Esophagus (tissue), 2 donors: ENCODE measurements around the gene GPBP1. TPM values are rescaled to one million over a fixed set of nuclear protein-coding genes. Genes with fewer than 3 reads are reported as not detected.

Experiments
- H3K27ac ChIP-seq, 2 donors: one replicate each; pipeline ENCODE4 v1.5.1; 2013; ENCODE audit warnings: low read depth in 2 of 2, mild to moderate bottlenecking in 2 of 2, inconsistent platforms in 1 of 2, low read length in 1 of 2, moderate library complexity in 1 of 2
- H3K27me3 ChIP-seq, 2 donors: one replicate each; pipeline ENCODE4 v1.6.1; 2013; ENCODE audit warnings: low read length in 2 of 2, control low read depth in 1 of 2, mild to moderate bottlenecking in 1 of 2; ENCODE audit not compliant: insufficient read depth in 2 of 2, control insufficient read depth in 1 of 2
- H3K36me3 ChIP-seq, 2 donors: one replicate each; pipeline ENCODE4 v1.6.1; 2013; ENCODE audit warnings: low read length in 1 of 2; ENCODE audit not compliant: control insufficient read depth in 2 of 2, insufficient read depth in 2 of 2
- H3K4me1 ChIP-seq, 2 donors: one replicate each; pipeline ENCODE4 v1.6.1; 2013; ENCODE audit warnings: low read length in 1 of 2; ENCODE audit not compliant: control insufficient read depth in 2 of 2, insufficient read depth in 2 of 2
- H3K4me3 ChIP-seq, 2 donors: one replicate each; pipeline ENCODE4 v1.5.1; 2013; ENCODE audit warnings: low read length in 2 of 2, mild to moderate bottlenecking in 2 of 2, low read depth in 1 of 2, moderate library complexity in 1 of 2
- H3K9me3 ChIP-seq, 2 donors: one replicate each; pipeline ENCODE4 v1.6.1; 2013; ENCODE audit warnings: mild to moderate bottlenecking in 2 of 2, low read depth in 1 of 2, low read length in 1 of 2, moderate library complexity in 1 of 2; ENCODE audit not compliant: control insufficient read depth in 2 of 2, insufficient read depth in 1 of 2
- WGBS, 2 donors: extraction: QIAGEN DNeasy Blood & Tissue Kit; methylation state at CpG; one replicate each; pipeline ENCODE4 v1.1.7; 2013; 5-methylcytosine and 5-hydroxymethylcytosine counted together
- polyA plus RNA-seq, 2 donors: library from polyadenylated mRNA; stranded (reverse); fragments of 200-250 nt; gene quantifications; one replicate each; pipeline ENCODE4 v1.2.3, GENCODE V29; 2013
- donor health status: healthy with polysubstance abuse.
- donor health status: Bipolar disorder and iron deficiency.

GPBP1 gene
- polyA plus RNA-seq, 2 donors, result 29.7 to 48.4 TPM

DNA sequence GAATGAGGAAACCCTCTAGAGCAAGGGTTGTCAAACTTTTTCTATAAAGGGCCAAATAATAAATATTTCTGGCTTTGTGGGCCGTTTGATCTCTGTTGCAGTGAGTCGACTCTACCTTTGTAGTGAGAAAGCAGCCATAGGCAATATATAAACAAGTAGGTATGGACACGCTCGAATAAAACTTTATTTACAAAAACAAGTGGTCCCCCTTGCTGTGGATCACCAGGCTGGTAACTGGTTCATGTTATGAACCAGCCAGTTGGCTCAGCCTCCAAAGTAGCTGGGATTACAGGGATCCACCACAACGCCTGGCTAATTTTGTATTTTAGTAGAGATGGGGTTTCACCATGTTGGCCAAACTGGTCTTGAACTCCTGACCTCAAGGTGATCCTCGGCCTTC lies 118.5 kb downstream of the GPBP1 start:
- H3K27ac ChIP-seq, result no peak overlapping the region
- no peak overlapping the region for H3K4me3 ChIP-seq
- H3K9me3 ChIP-seq, result no peaks in the 10 kb centered on the region
- H3K36me3 ChIP-seq, result no peaks in the 10 kb centered on the region
- H3K4me1 ChIP-seq, result no peaks in the 10 kb centered on the region
- no peaks in the 10 kb centered on the region for H3K27me3 ChIP-seq
- WGBS, 2 donors, result 84 to 91% methylated on average over 6 of the region's 6 CpGs

DNA sequence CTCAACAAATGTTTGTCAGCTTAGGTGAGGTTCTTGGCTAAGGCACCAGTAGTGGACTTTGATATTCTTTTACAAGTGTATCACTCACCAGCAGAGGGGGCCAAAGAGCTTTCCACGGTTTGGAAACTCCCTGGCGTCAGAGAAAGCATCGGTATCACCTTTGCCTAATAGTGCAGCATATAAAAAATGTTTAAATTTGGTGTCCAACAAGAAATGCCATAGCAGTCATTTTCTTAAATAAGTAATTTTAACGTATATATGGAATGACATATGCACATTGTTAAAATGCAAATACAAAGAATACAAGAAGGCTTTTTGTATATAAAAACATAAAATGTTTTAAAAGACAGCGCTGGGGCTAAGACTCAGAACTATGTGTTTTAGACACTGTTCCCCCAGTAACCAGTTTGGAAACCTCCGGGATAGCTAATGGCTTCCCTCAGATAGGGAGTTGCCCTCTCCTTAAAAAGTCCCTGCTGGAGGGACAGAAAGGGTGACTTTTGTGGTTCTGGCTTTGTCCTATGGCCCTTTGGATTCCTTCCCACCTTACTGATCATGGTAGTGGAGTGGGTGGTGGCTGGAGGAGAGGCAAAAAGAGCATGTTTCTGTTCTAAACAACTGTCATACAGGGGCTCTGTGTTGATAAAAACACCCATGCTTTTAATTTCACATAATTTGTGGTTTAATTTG lies 124.6 kb downstream of the GPBP1 start:
- Histone ChIP-seq H3K36me3 (no peaks in the 10 kb centered on the region), H3K9me3 (no peaks in the 10 kb centered on the region), H3K27me3 (no peaks in the 10 kb centered on the region), H3K4me1 (no peaks in the 10 kb centered on the region), H3K27ac (peak overlapping the region in 1 of 2 donors; percentile 7), H3K4me3 (no peak overlapping the region)
- WGBS, 2 donors, result 15 to 16% methylated on average over 6 of the region's 6 CpGs

DNA sequence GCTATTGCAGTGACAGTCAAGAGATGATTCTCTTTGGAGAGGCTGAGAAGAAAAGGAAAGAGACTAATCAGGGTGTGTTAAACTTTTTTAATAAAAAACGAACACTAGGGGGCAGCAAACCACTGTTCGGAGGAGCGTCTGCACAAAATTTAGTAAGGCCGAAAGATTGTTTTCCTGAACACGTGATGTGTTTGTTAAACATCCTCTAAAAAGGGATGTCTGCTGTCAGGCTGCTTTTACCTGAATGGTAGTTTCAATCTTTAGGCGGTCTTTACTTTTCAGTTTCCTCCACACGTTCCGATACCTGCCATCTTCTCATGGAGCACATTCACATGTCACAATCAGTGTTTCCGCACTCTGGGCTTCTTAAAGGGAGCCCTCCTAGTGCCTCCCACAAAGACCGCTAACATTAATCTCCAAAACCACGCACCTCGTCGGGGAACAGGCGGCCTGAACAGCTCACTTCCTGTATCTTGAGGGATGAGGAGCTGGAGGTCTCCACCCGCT lies 125.2 kb downstream of the GPBP1 start:
- H3K36me3 ChIP-seq, result no peaks in the 10 kb centered on the region
- H3K9me3 ChIP-seq, result no peaks in the 10 kb centered on the region
- H3K27me3 ChIP-seq, result no peaks in the 10 kb centered on the region
- H3K27ac ChIP-seq, result no peak overlapping the region
- H3K4me3 ChIP-seq, result no peak overlapping the region
- WGBS, 2 donors, result 34% methylated on average over 15 of the region's 15 CpGs
- peaks cover 0 to 1% of the 10 kb centered on the region in 2 donors for H3K4me1 ChIP-seq

DNA sequence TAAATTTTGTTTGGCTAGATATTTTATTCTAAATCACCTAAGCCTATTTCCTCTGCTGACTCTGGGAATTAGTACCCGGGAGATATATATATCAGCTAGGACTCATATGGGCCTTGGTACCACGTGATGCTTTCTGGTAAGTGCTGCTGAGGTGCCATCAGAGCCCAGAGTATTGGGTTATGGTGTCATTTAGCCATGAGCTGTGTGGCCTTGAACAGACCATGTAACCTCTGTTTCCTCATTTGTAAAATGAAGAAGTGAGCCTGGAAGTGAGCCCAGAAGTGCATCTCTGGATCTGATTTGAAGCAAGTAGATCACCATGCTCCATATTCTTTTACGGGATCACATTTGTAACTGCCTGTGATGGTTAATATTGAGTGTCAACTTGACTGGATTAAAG lies 126.1 kb downstream of the GPBP1 start:
- Histone ChIP-seq H3K4me3 (no peak overlapping the region), H3K27me3 (no peaks in the 10 kb centered on the region), H3K36me3 (no peaks in the 10 kb centered on the region), H3K27ac (no peak overlapping the region), H3K9me3 (no peaks in the 10 kb centered on the region), H3K4me1 (peaks cover 0 to 2% of the 10 kb centered on the region in 2 donors)
- WGBS, 2 donors, result 88 to 92% methylated on average over 3 of the region's 3 CpGs

DNA sequence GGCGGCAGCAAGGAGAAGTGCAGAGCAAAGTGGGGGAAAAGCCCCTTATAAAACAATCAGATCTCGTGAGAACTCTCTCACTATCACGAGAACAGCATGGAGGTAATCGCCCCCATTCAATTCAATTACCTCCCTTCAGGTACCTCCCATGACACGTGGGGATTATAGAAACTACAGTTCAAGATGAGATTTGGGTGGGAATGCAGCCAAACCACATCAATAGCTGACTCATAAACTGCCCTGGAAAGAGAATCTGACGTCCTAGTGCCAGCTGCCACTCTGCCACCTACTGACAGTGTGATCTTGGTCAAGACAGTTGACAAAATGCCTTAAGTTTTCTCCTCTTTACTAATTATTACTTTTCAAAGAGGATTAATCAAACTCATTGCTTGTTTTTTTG lies 128.3 kb downstream of the GPBP1 start:
- 50 to 53% methylated on average over 6 of the region's 6 CpGs for whole genome bisulfite sequencing, 2 donors

DNA sequence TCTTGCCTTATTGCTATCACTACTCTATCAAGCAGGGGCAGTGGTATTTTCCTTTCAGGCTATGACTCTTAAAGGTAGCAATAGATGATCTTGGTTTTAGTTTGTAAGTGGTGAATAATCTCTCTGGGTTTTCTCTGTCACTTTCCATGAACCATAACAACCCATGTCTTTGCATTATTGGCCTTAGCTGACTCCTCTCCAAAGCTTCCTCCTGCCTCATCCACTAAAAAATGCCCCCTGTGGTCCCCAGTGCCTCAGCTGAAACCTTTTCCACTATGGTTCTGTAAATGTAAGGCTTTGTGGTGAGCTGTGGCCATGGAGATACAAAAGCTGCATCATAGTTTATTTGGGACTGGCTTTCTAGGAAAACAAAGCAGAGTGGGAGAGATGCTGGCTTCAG lies 128.8 kb downstream of the GPBP1 start:
- no peaks in the 10 kb centered on the region for H3K36me3 ChIP-seq
- no peaks in the 10 kb centered on the region for H3K9me3 ChIP-seq
- no peak overlapping the region for H3K27ac ChIP-seq
- H3K4me3 ChIP-seq, result no peak overlapping the region
- peaks cover 0 to 2% of the 10 kb centered on the region in 2 donors for H3K4me1 ChIP-seq
- H3K27me3 ChIP-seq, result no peaks in the 10 kb centered on the region

More for the DNA sequence above, 128.3 kb downstream of the GPBP1 start:
- Histone ChIP-seq H3K4me1 (peaks cover 0 to 2% of the 10 kb centered on the region in 2 donors), H3K27me3 (no peaks in the 10 kb centered on the region), H3K27ac (no peak overlapping the region), H3K36me3 (no peaks in the 10 kb centered on the region), H3K9me3 (no peaks in the 10 kb centered on the region), H3K4me3 (no peak overlapping the region)

DNA sequence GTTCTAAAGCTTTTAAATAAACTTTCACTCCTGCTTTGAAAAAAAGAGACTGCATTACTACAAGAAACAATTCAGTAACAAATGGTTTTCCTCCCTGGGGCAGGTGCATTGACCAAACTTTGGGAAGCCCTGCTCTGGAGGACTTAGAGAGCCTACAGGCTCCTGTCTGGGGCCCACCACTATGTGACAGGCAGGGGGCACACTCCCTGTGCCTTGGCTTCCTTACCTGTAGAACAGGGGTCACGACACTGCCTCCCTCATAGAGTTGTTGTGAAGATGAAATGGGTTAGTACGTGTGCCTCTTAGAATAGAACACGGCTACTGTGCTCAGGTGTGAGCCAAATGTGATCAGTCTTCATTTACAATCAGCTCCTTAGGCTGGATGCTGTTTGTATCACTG lies 130.1 kb downstream of the GPBP1 start:
- 82 to 89% methylated on average over 3 of the region's 3 CpGs for WGBS, 2 donors
- no peaks in the 10 kb centered on the region for H3K36me3 ChIP-seq
- no peak overlapping the region for H3K27ac ChIP-seq
- H3K4me1 ChIP-seq, result peaks cover 0 to 2% of the 10 kb centered on the region in 2 donors
- peaks cover 0 to under 1% of the 10 kb centered on the region in 2 donors for H3K9me3 ChIP-seq
- no peak overlapping the region for H3K4me3 ChIP-seq
- no peaks in the 10 kb centered on the region for H3K27me3 ChIP-seq

DNA sequence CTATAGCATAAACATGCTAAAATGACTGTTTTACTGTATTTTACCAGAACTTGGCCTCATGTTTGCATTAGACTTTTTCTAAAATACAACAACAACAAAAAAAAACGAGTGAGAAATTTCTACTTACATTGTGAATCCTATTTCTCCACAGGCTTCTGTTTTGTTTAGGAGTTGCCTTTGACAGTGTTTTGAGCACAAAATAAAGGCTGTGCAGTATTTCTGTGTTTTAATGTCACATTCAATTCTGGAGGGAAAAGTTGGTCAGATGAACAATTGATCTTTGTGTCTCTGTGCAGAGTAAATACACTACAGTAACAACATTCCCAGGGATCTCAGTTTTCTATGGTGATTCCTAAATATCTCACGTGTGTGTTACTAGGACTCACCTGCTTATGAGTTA lies 131.1 kb downstream of the GPBP1 start:
- H3K9me3 ChIP-seq, result peaks cover 0 to 2% of the 10 kb centered on the region in 2 donors
- WGBS, 2 donors, result 74 to 79% methylated on average over 2 of the region's 2 CpGs
- no peak overlapping the region for H3K4me3 ChIP-seq
- H3K36me3 ChIP-seq, result no peaks in the 10 kb centered on the region
- no peak overlapping the region for H3K27ac ChIP-seq
- H3K4me1 ChIP-seq, result peaks cover 0 to 2% of the 10 kb centered on the region in 2 donors
- no peaks in the 10 kb centered on the region for H3K27me3 ChIP-seq

DNA sequence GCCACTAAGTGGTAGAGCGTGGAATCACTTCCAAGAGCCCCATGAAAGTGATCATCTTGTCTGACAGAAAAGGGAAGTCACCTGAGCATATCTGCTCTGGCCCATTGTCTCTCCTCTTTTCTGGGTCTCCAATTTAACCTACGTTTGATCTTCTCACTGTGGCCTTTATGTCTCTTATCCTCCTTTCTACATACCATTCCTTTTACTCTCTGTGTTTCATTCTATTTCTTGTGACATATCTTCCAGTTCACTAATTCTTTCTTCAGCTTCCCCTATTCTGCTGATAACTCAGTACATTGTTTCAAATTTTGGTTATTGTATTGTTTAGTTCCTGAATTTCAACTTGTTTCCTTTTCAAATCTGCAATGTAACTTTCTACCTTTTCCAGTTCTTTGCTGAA lies 132.5 kb downstream of the GPBP1 start:
- peaks cover 0 to 2% of the 10 kb centered on the region in 2 donors for H3K4me1 ChIP-seq
- no peak overlapping the region for H3K4me3 ChIP-seq
- H3K9me3 ChIP-seq, result peaks cover 0 to 2% of the 10 kb centered on the region in 2 donors
- 94 to 97% methylated on average over 2 of the region's 2 CpGs for WGBS, 2 donors
- H3K27me3 ChIP-seq, result no peaks in the 10 kb centered on the region
- H3K36me3 ChIP-seq, result no peaks in the 10 kb centered on the region
- no peak overlapping the region for H3K27ac ChIP-seq

DNA sequence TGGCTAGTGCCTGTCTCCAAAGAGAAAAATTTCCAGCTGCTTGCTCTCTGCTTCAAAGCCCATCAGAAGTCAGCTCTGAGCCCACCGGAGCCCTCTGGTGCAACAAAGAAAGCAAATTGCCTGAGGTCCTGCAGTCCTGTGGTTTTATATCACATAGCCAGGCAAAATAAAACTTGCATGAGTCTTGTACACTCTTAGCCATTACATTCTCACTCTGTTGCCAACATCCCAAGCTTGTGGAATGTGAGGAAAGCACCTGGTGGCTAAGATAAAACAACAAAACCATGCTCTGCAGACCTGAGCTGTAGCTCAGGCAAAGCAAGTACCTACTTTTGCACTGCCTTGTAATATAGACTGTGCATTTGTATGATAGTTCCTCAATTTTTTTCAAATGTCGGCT lies 133.7 kb downstream of the GPBP1 start:
- H3K27ac ChIP-seq, result no peak overlapping the region
- no peak overlapping the region for H3K4me3 ChIP-seq
- H3K27me3 ChIP-seq, result no peaks in the 10 kb centered on the region
- no peaks in the 10 kb centered on the region for H3K36me3 ChIP-seq
- peaks cover 0 to 2% of the 10 kb centered on the region in 2 donors for H3K4me1 ChIP-seq
- WGBS, 2 donors, result 73 to 80% methylated on average over 2 of the region's 2 CpGs
- peaks cover 0 to 2% of the 10 kb centered on the region in 2 donors for H3K9me3 ChIP-seq
